Endothelial cell of umbilical vein (primary cell): Measurements from ENCODE around the gene OCRL. TPM values are rescaled to one million over a fixed set of nuclear protein-coding genes. Genes with fewer than 3 reads are reported as not detected.

Experiments used
- BruUV-seq: library from RNA; stranded (reverse); fragments of 400-500 nt; replicated peaks from 2 replicates; lab custom pipeline; 2021; lab: Mats Ljungman, UMichigan
- CTCF ChIA-PET: fragments of 300-600, 350-600 bp; sonication (Branson Sonifier 250); formaldehyde crosslinking; loops from one replicate; lab custom pipeline; 2021; ENCODE audit warnings: antibody characterized with exemption, inconsistent platforms; lab: Charles Lee
- POLR2A ChIA-PET: fragments of 300-600, 350-600 bp; sonication (Branson Sonifier 250); formaldehyde crosslinking; loops from one replicate; lab custom pipeline; 2021; ENCODE audit warnings: antibody characterized with exemption, inconsistent platforms; lab: Charles Lee
- DNase-seq: peaks from one replicate; pipeline ENCODE4 v3.0.0-alpha.2; 2011; ENCODE audit warnings: low read depth, low spot score
- FAIRE-seq: peaks from 2 replicates; lab custom pipeline; 2011; peaks lifted over from hg19 to GRCh38; lab: Jason Lieb, UNC
- H2AFZ ChIP-seq: 2 replicates; pipeline ENCODE4 v1.6.0; 2012; ENCODE audit warnings: low read depth, low read length, control low read depth, inconsistent platforms
- H3K27ac ChIP-seq: 2 replicates; pipeline ENCODE4 v1.5.1; 2011; ENCODE audit warnings: low read depth, mild to moderate bottlenecking, control low read depth, low read length, moderate library complexity; ENCODE audit not compliant: insufficient read depth
- H3K27me3 ChIP-seq, 2 experiments: 2 replicates each; pipeline versions ENCODE4 v1.6.0 to v1.6.1; 2011; ENCODE audit warnings: low read length in 2 of 2, mixed read lengths in 1 of 2; ENCODE audit not compliant: control insufficient read depth in 2 of 2, insufficient read depth in 2 of 2
- H3K36me3 ChIP-seq, 2 experiments: 2 replicates in 1 of 2; 3 replicates in 1 of 2; pipeline ENCODE4 v1.5.1; 2011; ENCODE audit warnings: low read length in 2 of 2, mild to moderate bottlenecking in 1 of 2, moderate library complexity in 1 of 2; ENCODE audit not compliant: control insufficient read depth in 2 of 2, insufficient read depth in 2 of 2; ENCODE audit errors: extremely low read depth in 1 of 2
- H3K4me1 ChIP-seq: 3 replicates; pipeline ENCODE4 v1.5.1; 2011; ENCODE audit warnings: mild to moderate bottlenecking, low read length; ENCODE audit not compliant: control insufficient read depth, insufficient read depth; ENCODE audit errors: extremely low read depth
- H3K4me2 ChIP-seq: 2 replicates; pipeline ENCODE4 v1.6.1; 2011; ENCODE audit warnings: low read length, control low read depth, mixed read lengths; ENCODE audit not compliant: insufficient read depth
- H3K4me3 ChIP-seq, 3 experiments: fragments of 200-600 bp in 1 of 3; sonication (generic), shearing (Covaris generic) in 1 of 3; replicated peaks in 1 of 3; 2 replicates each; pipeline ENCODE4 v1.5.1; 2011 to 2016; ENCODE audit warnings: control low read depth in 3 of 3, low read length in 3 of 3, mild to moderate bottlenecking in 2 of 3, inconsistent platforms in 1 of 3, low read depth in 1 of 3, moderate library complexity in 1 of 3; ENCODE audit not compliant: insufficient read depth in 1 of 3
- H3K79me2 ChIP-seq: 2 replicates; pipeline ENCODE4 v1.6.0; 2012; ENCODE audit warnings: low read length, inconsistent platforms; ENCODE audit not compliant: control insufficient read depth, insufficient read depth
- H3K9ac ChIP-seq: replicated peaks from 2 replicates; pipeline ENCODE3; 2011; ENCODE audit warnings: low read length, control low read depth; ENCODE audit not compliant: insufficient read depth; ENCODE audit errors: extremely low read depth
- H3K9me1 ChIP-seq: replicated peaks from 3 replicates; pipeline ENCODE4 v1.6.0; 2011; ENCODE audit warnings: mild to moderate bottlenecking, low read length; ENCODE audit not compliant: control insufficient read depth, insufficient read depth; ENCODE audit errors: extremely low read depth
- H3K9me3 ChIP-seq: replicated peaks from 2 replicates; pipeline ENCODE4 v1.5.1; 2012; ENCODE audit warnings: low read length, inconsistent platforms; ENCODE audit not compliant: control insufficient read depth, insufficient read depth
- H4K20me1 ChIP-seq: replicated peaks from 2 replicates; pipeline ENCODE3; 2011; ENCODE audit warnings: mild to moderate bottlenecking, low read length; ENCODE audit not compliant: control insufficient read depth, insufficient read depth; ENCODE audit errors: extremely low read depth
- CTCF ChIP-seq, 2 donors: IDR thresholded peaks; 1 replicate in 1 of 2; 2 replicates in 1 of 2; pipeline ENCODE4 v1.5.1; 2011; ENCODE audit warnings: low read length in 2 of 2, mild to moderate bottlenecking in 2 of 2, moderate library complexity in 2 of 2, control low read depth in 1 of 2, inconsistent platforms in 1 of 2, low read depth in 1 of 2; ENCODE audit not compliant: insufficient read depth in 1 of 2; ENCODE audit errors: extremely low read depth in 1 of 2
- EZH2 ChIP-seq: IDR thresholded peaks from 2 replicates; pipeline ENCODE4 v1.6.1; 2012; ENCODE audit warnings: borderline replicate concordance, low read depth, mild to moderate bottlenecking, moderate library complexity, low read length, inconsistent platforms; ENCODE audit not compliant: severe bottlenecking
- FOS ChIP-seq: IDR thresholded peaks from 2 replicates; pipeline ENCODE4 v1.6.1; 2011; ENCODE audit warnings: mild to moderate bottlenecking, low read length, moderate library complexity, borderline replicate concordance; ENCODE audit not compliant: insufficient read depth
- GATA2 ChIP-seq: IDR thresholded peaks from 2 replicates; pipeline ENCODE4 v1.7.0; 2011; ENCODE audit warnings: low read depth, mild to moderate bottlenecking, moderate library complexity, mixed read lengths, low read length; ENCODE audit not compliant: insufficient read length, insufficient read depth
- JUN ChIP-seq: IDR thresholded peaks from 2 replicates; pipeline ENCODE4 v1.6.1; 2011; ENCODE audit warnings: borderline replicate concordance, low read depth; ENCODE audit not compliant: insufficient read length, insufficient read depth
- MAX ChIP-seq: IDR thresholded peaks from 2 replicates; pipeline ENCODE4 v1.6.1; 2011; ENCODE audit not compliant: insufficient read depth, insufficient read length
- MYC ChIP-seq: IDR thresholded peaks from one replicate; pipeline ENCODE4 v1.6.1; 2011; ENCODE audit warnings: mild to moderate bottlenecking, low read depth, low read length
- POLR2A ChIP-seq: IDR thresholded peaks from 2 replicates; pipeline ENCODE4 v1.6.1; 2012; ENCODE audit warnings: low read depth, mild to moderate bottlenecking, control low read depth, low read length
- POLR2AphosphoS5 ChIP-seq: IDR thresholded peaks from 2 replicates; pipeline ENCODE4 v1.6.1; 2012; ENCODE audit warnings: low read depth, mild to moderate bottlenecking, control low read depth, low read length, moderate library complexity; ENCODE audit not compliant: insufficient read depth
- dilution Hi-C: fragments of 300-500 bp; cut with MboI; formaldehyde crosslinking; loops from one replicate; pipeline ENCODE4 v1.15.0; 2019; ENCODE audit warnings: low sequenced_read_pairs; ENCODE audit not compliant: extremely low pct_ligation_motif_present
- intact Hi-C: fragments of 100-400 bp; cut with micrococcal nuclease; formaldehyde crosslinking; loops from one replicate; pipeline ENCODE4 v1.10.0; 2022
- polyA plus RNA-seq, 4 experiments: library from polyadenylated mRNA; depleted of rRNA in 3 of 4; stranded (reverse) in 3 of 4; unstranded in 1 of 4; fragments of >200 nt; gene quantifications; 2 replicates each; pipeline versions ENCODE4 v1.2.1 to v1.2.3, GENCODE V29; 2011 to 2012; ENCODE audit warnings: missing spikeins in 1 of 4
- total RNA-seq: library from RNA; stranded (reverse); gene quantifications from 2 replicates; pipeline ENCODE4 v1.2.3, GENCODE V29; 2021

The OCRL gene
- total and polyA plus RNA-seq, 2 donors (not counting 3 experiments of a cell fraction or from before 2014, with no cell fraction given): 14.6 to 20.9 TPM

GRCh38 chrX:129599996-129600395 is 59.9 kb downstream of the OCRL start:
- dilution Hi-C loops (no loop called here), intact Hi-C loops (loop anchor here (10.0 kb wide), 1 partner anchor 595 kb away; no protein-coding TSS in a partner anchor)
- Histone ChIP-seq H3K27ac (no peak overlapping the region), H4K20me1 (no peaks in the 10 kb centered on the region), H3K79me2 (no peaks in the 10 kb centered on the region), H3K27me3 (no peaks in the 10 kb centered on the region), H3K9me1 (no peaks in the 10 kb centered on the region), H3K9me3 (no peaks in the 10 kb centered on the region), H3K9ac (no peak overlapping the region), H3K36me3 (no peaks in the 10 kb centered on the region), H2AFZ (no peak overlapping the region), H3K4me1 (peaks cover 3% of the 10 kb centered on the region), H3K4me2 (no peak overlapping the region), H3K4me3 (no peak overlapping the region)
- TF ChIP-seq POLR2A (no peak), FOS (no peak), CTCF (IDR thresholded peaks at IDR 0.05; ENCODE audit: extremely low read depth in 1 of 2, insufficient read depth in 1 of 2, low read depth in 1 of 2, low read length in 2 of 2) (no peak), GATA2 (no peak), JUN (no peak), MYC (no peak), POLR2AphosphoS5 (no peak), EZH2 (no peak), MAX (no peak)
- ChIA-PET CTCF (interaction anchor here (2.3 kb wide), 1 partner anchor 461 kb away, joined by 36 read pairs; no protein-coding TSS in a partner anchor), POLR2A (no interaction called here)
- FAIRE-seq (no peak), DNase-seq (no peak)
- no TSS peak for BruUV-seq
